HG03045 (cell line): ENCODE results near the gene CD180.
"Not testable (repeated sequence)": the region's sequence is repeated elsewhere in the genome, so short reads cannot be mapped to it uniquely, and the experiment has no call there.

ENCODE experiments used
- ATAC-seq: cut with Tn5 transposase; IDR thresholded peaks from one replicate; pipeline ENCODE4 v1.9.1; 2021; ENCODE audit warnings: mild to moderate bottlenecking, moderate library complexity; ENCODE audit not compliant: unreplicated experiment

Gene CD180

GRCh38 chr5:67189931-67190330 is 6.7 kb downstream of the CD180 start:
- ATAC-seq: no peak

DNA sequence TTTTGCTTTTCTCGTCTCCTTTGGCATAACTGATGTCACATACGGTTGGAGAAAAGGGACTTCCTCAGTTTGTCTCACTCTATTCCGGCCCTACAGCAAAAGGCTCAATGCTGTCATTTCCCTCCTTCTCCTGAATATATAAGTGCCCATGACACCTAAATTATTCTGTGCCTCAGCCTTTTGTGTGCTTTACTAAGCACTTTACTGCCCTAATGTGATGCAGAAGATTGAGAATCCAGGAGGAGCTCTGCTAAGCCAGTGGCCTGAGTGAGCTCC is 7.6 kb downstream of the CD180 start:
- no peak for ATAC-seq

- ATAC-seq: no peak
These were observed 8.1 kb downstream of the CD180 start for GRCh38 chr5:67188274-67189078.

DNA sequence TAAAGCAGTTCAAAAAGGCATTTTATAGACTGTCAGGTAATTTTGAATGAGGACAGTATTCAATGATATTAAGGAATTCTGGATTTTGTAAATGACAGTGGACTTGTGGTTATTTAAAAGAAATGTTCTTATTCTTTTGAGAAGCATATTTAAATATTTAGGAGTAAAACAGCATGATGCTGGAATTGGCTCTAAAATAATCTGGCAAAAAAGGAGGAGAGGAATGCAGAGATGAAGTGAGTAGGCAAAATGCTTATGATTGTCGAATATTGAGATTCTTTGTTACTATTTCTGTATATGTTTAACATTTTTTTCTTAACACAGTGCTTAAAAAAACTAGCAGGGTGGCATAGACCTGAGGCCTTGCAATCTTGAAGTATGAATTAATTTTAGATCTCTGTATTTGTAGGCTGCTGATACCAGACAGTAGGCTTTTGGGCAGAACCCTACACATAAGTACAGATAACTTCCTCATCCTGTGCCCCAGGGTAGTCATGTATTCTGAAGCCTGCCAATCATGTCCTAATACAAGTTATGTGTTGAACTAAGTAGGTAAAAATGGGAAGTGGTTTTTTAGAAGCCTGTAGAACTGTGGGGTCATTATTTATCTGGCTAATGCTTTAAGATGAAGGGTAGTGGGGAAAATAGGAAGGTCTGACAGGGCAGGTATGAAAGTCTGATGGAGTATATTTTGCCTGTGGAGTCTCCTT is 9.4 kb downstream of the CD180 start:
- ATAC-seq: peak; percentile 47

- ATAC-seq: no peak
These were observed 12.7 kb downstream of the CD180 start for GRCh38 chr5:67183859-67184258.

- no peak for ATAC-seq
These were observed 14.3 kb downstream of the CD180 start for GRCh38 chr5:67182301-67182790.

- ATAC-seq: no peak
These were observed 14.9 kb downstream of the CD180 start for GRCh38 chr5:67181648-67182221.

- no peak for ATAC-seq
These were observed 16.8 kb downstream of the CD180 start for GRCh38 chr5:67179697-67180361.

DNA sequence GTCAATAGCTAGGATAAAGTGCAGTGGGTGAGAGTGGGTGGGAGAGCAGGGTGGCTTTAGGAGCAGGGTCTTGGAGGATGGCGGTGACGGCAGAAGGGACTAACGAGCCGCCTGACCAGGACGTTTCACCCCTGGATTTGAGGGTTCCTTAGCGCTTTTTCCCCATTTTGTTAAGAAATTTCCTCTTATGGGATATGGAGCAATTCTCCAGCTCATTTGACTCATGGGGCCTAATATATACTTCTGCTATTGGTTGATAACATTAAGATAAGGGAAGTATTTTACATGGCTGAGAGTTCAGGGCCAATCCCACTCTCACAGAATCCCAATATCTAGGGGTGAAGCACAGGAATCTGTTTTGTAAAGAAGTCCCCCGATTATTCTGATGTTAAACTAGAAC is 17.6 kb downstream of the CD180 start:
- no peak for ATAC-seq

DNA sequence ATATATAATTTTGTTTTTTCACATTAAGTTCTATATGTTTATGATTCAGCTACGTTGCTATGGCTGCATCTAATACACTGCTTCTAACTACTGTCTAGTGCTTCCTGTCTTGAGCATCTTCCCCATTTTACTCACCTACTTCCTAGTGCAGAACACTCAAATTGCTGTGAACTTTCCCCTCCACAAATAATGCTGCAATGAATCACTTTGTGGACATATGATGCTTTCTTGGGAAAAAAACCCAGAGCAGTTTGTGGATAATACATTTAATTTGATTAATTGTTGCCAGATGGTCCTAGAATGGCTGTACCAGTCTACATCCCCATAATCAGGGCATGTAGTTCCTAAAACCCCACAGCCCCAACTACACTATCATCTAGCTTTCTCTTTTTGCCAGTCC is 18.5 kb downstream of the CD180 start:
- ATAC-seq: no peak

GRCh38 chr5:67176936-67177335 is 19.7 kb downstream of the CD180 start:
- no peak for ATAC-seq

GRCh38 chr5:67173959-67174358 is 22.6 kb downstream of the CD180 start:
- ATAC-seq: no peak

DNA sequence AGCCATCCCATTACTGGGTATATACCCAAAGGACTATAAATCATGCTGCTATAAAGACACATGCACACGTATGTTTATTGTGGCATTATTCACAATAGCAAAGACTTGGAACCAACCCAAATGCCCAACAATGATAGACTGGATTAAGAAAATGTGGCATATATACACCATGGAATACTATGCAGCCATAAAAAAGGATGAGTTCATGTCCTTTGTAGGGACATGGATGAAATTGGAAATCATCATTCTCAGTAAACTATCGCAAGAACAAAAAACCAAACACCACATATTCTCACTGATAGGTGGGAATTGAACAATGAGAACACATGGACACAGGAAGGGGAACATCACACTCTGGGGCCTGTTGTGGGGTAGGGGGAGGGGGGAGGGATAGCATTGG is 23.2 kb downstream of the CD180 start:
- ATAC-seq: not testable (repeated sequence)

DNA sequence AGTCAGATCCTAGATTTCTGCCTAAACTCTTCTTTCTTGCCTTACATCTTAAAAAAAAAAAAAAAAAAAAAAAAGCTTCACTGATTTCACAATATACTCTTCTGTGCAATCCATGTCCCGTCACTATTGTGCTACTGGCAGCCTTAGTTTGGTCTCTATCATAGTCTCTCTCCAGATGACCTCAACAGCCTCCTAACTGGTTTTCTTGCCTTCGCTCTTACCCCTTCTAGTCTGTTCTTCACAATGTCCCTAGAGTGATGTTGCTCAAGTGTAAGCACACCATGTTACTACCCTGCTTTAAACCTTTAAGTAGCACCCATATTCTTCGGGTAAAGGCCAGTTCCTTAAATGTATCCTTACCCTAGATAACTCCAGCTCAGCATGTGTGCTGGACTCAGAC is 25.8 kb downstream of the CD180 start:
- ATAC-seq: no peak

- ATAC-seq: no peak
These were observed 28.5 kb downstream of the CD180 start for GRCh38 chr5:67168069-67168468.

- peak; percentile 56 for ATAC-seq
These were observed 29.9 kb downstream of the CD180 start for GRCh38 chr5:67166460-67167285.

- peak; percentile 88 for ATAC-seq
These were observed 30.8 kb downstream of the CD180 start for GRCh38 chr5:67165526-67166459.

DNA sequence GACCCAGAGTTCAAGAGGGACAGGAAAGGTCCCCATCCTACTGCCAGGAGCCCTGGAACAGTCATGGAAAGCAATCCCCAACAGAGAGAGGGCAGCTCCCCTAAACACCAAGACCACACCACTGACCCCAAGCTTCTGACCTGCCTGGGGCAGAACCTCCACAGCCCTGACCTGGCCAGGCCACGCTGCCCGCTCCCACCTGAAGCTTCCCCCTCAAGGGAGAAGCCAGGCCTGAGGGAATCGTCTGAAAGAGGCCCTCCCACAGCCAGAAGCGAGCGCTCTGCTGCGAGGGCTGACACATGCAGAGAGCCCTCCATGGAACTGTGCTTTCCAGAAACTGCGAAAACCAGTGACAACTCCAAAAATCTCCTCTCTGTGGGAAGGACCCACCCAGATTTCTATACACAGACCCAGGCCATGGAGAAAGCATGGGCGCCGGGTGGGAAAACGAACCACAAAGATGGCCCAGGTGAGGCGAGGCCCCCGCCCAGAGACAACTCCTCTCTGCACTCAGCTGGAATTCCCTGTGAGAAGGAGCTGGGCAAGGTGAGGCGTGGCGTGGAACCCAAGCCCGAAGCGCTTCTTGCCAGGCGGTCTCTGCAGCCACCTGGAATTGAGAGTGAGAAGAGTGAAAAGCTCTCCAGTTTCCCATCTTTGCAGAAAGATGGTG is 31.6 kb downstream of the CD180 start:
- ATAC-seq: no peak
